Endodermal cell (in vitro differentiated cells): ENCODE results near the gene CD209. TPM values are rescaled to one million over a fixed set of nuclear protein-coding genes. Genes with fewer than 3 reads are reported as not detected.

Experiments used
- DNase-seq: peaks from one replicate; pipeline ENCODE4 v3.0.0-alpha.2; 2017
- H3K27ac ChIP-seq: 2 replicates; pipeline ENCODE4 v1.5.1; 2013; ENCODE audit warnings: mild to moderate bottlenecking, low read depth, low read length, moderate library complexity
- H3K27me3 ChIP-seq: 2 replicates; pipeline ENCODE4 v1.6.1; 2013; ENCODE audit warnings: mild to moderate bottlenecking, low read length, moderate library complexity; ENCODE audit not compliant: insufficient read depth, control insufficient read depth, poor library complexity, severe bottlenecking
- H3K36me3 ChIP-seq: 2 replicates; pipeline ENCODE4 v1.7.0; 2013; ENCODE audit warnings: mild to moderate bottlenecking, low read length, moderate library complexity; ENCODE audit not compliant: control insufficient read depth, insufficient read depth
- H3K4me1 ChIP-seq: one replicate; pipeline ENCODE4 v1.7.0; 2013; ENCODE audit warnings: low read length; ENCODE audit not compliant: control insufficient read depth, insufficient read depth
- H3K4me3 ChIP-seq: 2 replicates; pipeline ENCODE4 v1.5.1; 2013; ENCODE audit warnings: mild to moderate bottlenecking, low read length, moderate library complexity
- H3K9ac ChIP-seq: 2 replicates; pipeline ENCODE4 v1.6.1; 2013; ENCODE audit warnings: mild to moderate bottlenecking, low read length, moderate library complexity; ENCODE audit not compliant: poor library complexity, severe bottlenecking; ENCODE audit errors: extremely low read depth
- H3K9me3 ChIP-seq: 2 replicates; pipeline ENCODE4 v1.6.1; 2013; ENCODE audit warnings: mild to moderate bottlenecking, low read length, moderate library complexity; ENCODE audit not compliant: control insufficient read depth
- H3K27ac Mint-ChIP-seq: 2 replicates; pipeline ENCODE4 v1.8.0; 2020; ENCODE audit warnings: mixed read lengths
- H3K27me3 Mint-ChIP-seq: 2 replicates; pipeline ENCODE4 v1.8.0; 2021; ENCODE audit warnings: mild to moderate bottlenecking, mixed read lengths; ENCODE audit not compliant: insufficient read depth
- H3K36me3 Mint-ChIP-seq: 2 replicates; pipeline ENCODE4 v1.8.0; 2020; ENCODE audit warnings: low read depth, mixed read lengths
- H3K4me1 Mint-ChIP-seq: 2 replicates; pipeline ENCODE4 v1.8.0; 2020; ENCODE audit warnings: mixed read lengths
- H3K4me3 Mint-ChIP-seq: 2 replicates; pipeline ENCODE4 v1.8.0; 2020; ENCODE audit warnings: mild to moderate bottlenecking, moderate library complexity, mixed read lengths
- H3K9me3 Mint-ChIP-seq: 2 replicates; pipeline ENCODE4 v1.8.0; 2020; ENCODE audit warnings: mild to moderate bottlenecking, mixed read lengths
- WGBS, 2 experiments: methylation state at CpG; one replicate each; pipeline versions ENCODE4 v1.1.5 to v1.1.7; 2013; ENCODE audit warnings: missing lambda C conversion rate in 2 of 2, mixed read lengths in 1 of 2; ENCODE audit not compliant: insufficient coverage in 1 of 2, insufficient read length in 1 of 2; 5-methylcytosine and 5-hydroxymethylcytosine counted together
- total RNA-seq, 2 donors: library from RNA; stranded (reverse); fragmentation: NEBNext Ultra II Directional in 1 of 2; extraction: Animal tissue kit (Norgen Biotek cat#: 25700) in 1 of 2; gene quantifications; 2 replicates in 1 of 2; 3 replicates in 1 of 2; pipeline ENCODE4 v1.2.1, GENCODE V29; 2021
- TF ChIP-seq, protein P1 (sequence below): fragments of 200-600 bp; sonication (generic); conservative IDR thresholded peaks from 2 replicates; pipeline ENCODE4 v1.5.0; 2021; ENCODE audit warnings: antibody characterized with exemption, mild to moderate bottlenecking

Gene CD209
- total RNA-seq, 2 donors from 2014 or later, result not detected

- no peak overlapping the region for H3K9ac ChIP-seq
- no peaks in the 10 kb centered on the region for H3K4me1 ChIP-seq
- H3K36me3 ChIP-seq, result no peaks in the 10 kb centered on the region
- peaks cover 44% of the 10 kb centered on the region for H3K27me3 ChIP-seq
- peaks cover 8% of the 10 kb centered on the region for H3K9me3 Mint-ChIP-seq
- peaks cover 78% of the 10 kb centered on the region for H3K27me3 Mint-ChIP-seq
- no peaks in the 10 kb centered on the region for H3K36me3 Mint-ChIP-seq
- H3K27ac ChIP-seq, result no peak overlapping the region
- DNase-seq, result no peak
- TF ChIP-seq, protein P1, sequence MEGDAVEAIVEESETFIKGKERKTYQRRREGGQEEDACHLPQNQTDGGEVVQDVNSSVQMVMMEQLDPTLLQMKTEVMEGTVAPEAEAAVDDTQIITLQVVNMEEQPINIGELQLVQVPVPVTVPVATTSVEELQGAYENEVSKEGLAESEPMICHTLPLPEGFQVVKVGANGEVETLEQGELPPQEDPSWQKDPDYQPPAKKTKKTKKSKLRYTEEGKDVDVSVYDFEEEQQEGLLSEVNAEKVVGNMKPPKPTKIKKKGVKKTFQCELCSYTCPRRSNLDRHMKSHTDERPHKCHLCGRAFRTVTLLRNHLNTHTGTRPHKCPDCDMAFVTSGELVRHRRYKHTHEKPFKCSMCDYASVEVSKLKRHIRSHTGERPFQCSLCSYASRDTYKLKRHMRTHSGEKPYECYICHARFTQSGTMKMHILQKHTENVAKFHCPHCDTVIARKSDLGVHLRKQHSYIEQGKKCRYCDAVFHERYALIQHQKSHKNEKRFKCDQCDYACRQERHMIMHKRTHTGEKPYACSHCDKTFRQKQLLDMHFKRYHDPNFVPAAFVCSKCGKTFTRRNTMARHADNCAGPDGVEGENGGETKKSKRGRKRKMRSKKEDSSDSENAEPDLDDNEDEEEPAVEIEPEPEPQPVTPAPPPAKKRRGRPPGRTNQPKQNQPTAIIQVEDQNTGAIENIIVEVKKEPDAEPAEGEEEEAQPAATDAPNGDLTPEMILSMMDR, result no peak
- no peaks in the 10 kb centered on the region for H3K4me1 Mint-ChIP-seq
- no peak overlapping the region for H3K27ac Mint-ChIP-seq
- H3K4me3 ChIP-seq, result no peak overlapping the region
- WGBS, 2 experiments, result 84 to 88% methylated on average over 6 to 7 of the region's 7 CpGs
- no peaks in the 10 kb centered on the region for H3K9me3 ChIP-seq
- H3K4me3 Mint-ChIP-seq, result no peak overlapping the region
These were observed 44.9 kb upstream of the CD209 start for GRCh38 chr19:7792281-7792680.

- TF ChIP-seq, protein P1, result no peak
- H3K4me1 ChIP-seq, result no peaks in the 10 kb centered on the region
- H3K27ac Mint-ChIP-seq, result no peak overlapping the region
- H3K9ac ChIP-seq, result no peak overlapping the region
- H3K27ac ChIP-seq, result no peak overlapping the region
- H3K4me3 Mint-ChIP-seq, result no peak overlapping the region
- H3K9me3 Mint-ChIP-seq, result peaks cover 8% of the 10 kb centered on the region
- no peaks in the 10 kb centered on the region for H3K36me3 ChIP-seq
- no peaks in the 10 kb centered on the region for H3K4me1 Mint-ChIP-seq
- no peaks in the 10 kb centered on the region for H3K9me3 ChIP-seq
- 91% methylated on average over 13 to 14 of the region's 14 CpGs for WGBS, 2 experiments
- no peaks in the 10 kb centered on the region for H3K36me3 Mint-ChIP-seq
- H3K27me3 Mint-ChIP-seq, result peaks cover 90% of the 10 kb centered on the region
- no peak for DNase-seq
- no peak overlapping the region for H3K4me3 ChIP-seq
- H3K27me3 ChIP-seq, result peaks cover 61% of the 10 kb centered on the region
These were observed 43.1 kb upstream of the CD209 start for GRCh38 chr19:7790416-7790815.

- DNase-seq, result peak; percentile 89
- Mint-ChIP-seq H3K36me3 (no peaks in the 10 kb centered on the region), H3K27me3 (peaks cover 93% of the 10 kb centered on the region), H3K4me3 (peak overlapping the region; percentile 24), H3K27ac (no peak overlapping the region), H3K4me1 (no peaks in the 10 kb centered on the region), H3K9me3 (peaks cover 8% of the 10 kb centered on the region)
- Histone ChIP-seq H3K9me3 (no peaks in the 10 kb centered on the region), H3K27ac (no peak overlapping the region), H3K9ac (no peak overlapping the region), H3K4me1 (no peaks in the 10 kb centered on the region), H3K27me3 (peaks cover 71% of the 10 kb centered on the region), H3K36me3 (no peaks in the 10 kb centered on the region), H3K4me3 (no peak overlapping the region)
- 20 to 28% methylated on average over 18 to 31 of the region's 31 CpGs for WGBS, 2 experiments
- TF ChIP-seq, protein P1, result no peak
These were observed 42.1 kb upstream of the CD209 start for GRCh38 chr19:7789447-7789846.
